Lung (tissue), 12 donors: ENCODE results near the gene SLC6A17. TPM values are rescaled to one million over a fixed set of nuclear protein-coding genes. Genes with fewer than 3 reads are reported as not detected.
A peak's percentile ranks its signal among the peaks of the same experiment; 100 is the strongest.

Source experiments
- ATAC-seq: fragments of 200-7000 bp; cut with Tn5 transposase; one replicate; pipeline ENCODE4 v1.9.1; 2020; ENCODE audit warnings: moderate number of reproducible peaks; ENCODE audit not compliant: insufficient read depth, low FRiP score
- DNase-seq, 3 donors: peaks; one replicate each; pipeline ENCODE4 v3.0.0-alpha.2; 2013 to 2017
- H3K27ac ChIP-seq, 2 donors: one replicate each; pipeline ENCODE4 v1.5.1; 2013; ENCODE audit warnings: mild to moderate bottlenecking in 2 of 2, moderate library complexity in 2 of 2, control low read depth in 1 of 2, inconsistent platforms in 1 of 2, low read depth in 1 of 2, low read length in 1 of 2
- H3K27me3 ChIP-seq, 3 donors: one replicate each; pipeline ENCODE4 v1.5.1; 2013; ENCODE audit warnings: low read length in 2 of 3; ENCODE audit not compliant: control insufficient read depth in 3 of 3, insufficient read depth in 3 of 3
- H3K36me3 ChIP-seq, 4 donors: one replicate each; pipeline ENCODE4 v1.5.1; 2013; ENCODE audit warnings: low read length in 4 of 4, mild to moderate bottlenecking in 1 of 4, moderate library complexity in 1 of 4; ENCODE audit not compliant: control insufficient read depth in 4 of 4, insufficient read depth in 4 of 4
- H3K4me1 ChIP-seq, 5 donors: one replicate each; pipeline ENCODE4 v1.5.1; 2013; ENCODE audit warnings: low read length in 5 of 5, mild to moderate bottlenecking in 2 of 5, moderate library complexity in 1 of 5; ENCODE audit not compliant: control insufficient read depth in 5 of 5, insufficient read depth in 5 of 5
- H3K4me3 ChIP-seq: one replicate; pipeline ENCODE4 v1.5.1; 2013; ENCODE audit warnings: mild to moderate bottlenecking, control low read depth, moderate library complexity
- H3K9ac ChIP-seq, 2 donors: one replicate each; pipeline ENCODE4 v1.5.1; 2013; ENCODE audit warnings: low read length in 2 of 2, control low read depth in 1 of 2; ENCODE audit not compliant: insufficient read depth in 1 of 2
- H3K9me3 ChIP-seq, 4 donors: one replicate each; pipeline ENCODE4 v1.5.1; 2013; ENCODE audit warnings: low read length in 3 of 4, mild to moderate bottlenecking in 1 of 4, moderate library complexity in 1 of 4; ENCODE audit not compliant: control insufficient read depth in 4 of 4, insufficient read depth in 3 of 4
- WGBS, 2 donors: extraction: QIAGEN DNeasy Blood & Tissue Kit; methylation state at CpG; one replicate each; pipeline ENCODE4 v1.1.7; 2013; 5-methylcytosine and 5-hydroxymethylcytosine counted together
- polyA plus RNA-seq, 2 donors: library from polyadenylated mRNA; stranded (reverse); fragments of 200-250 nt; gene quantifications; one replicate each; pipeline ENCODE4 v1.2.1, GENCODE V29; 2013
- total RNA-seq, 2 donors: library from RNA; depleted of rRNA in 1 of 2; stranded (reverse); fragments of >200 nt in 1 of 2; gene quantifications; one replicate each; pipeline ENCODE4 v1.2.1, GENCODE V29; 2014 to 2021
- TF ChIP-seq, protein P1 (sequence below): IDR thresholded peaks from 2 replicates; pipeline ENCODE4 v1.5.1; 2012; ENCODE audit warnings: mild to moderate bottlenecking; ENCODE audit errors: control extremely low read depth, extremely low read depth
- donor health status: control.
- donor health status: control.
- donor health status: Bipolar disorder and iron deficiency.
- donor health status: healthy.
- donor health status: DM: yes; HTN: yes; CAD: no.

SLC6A17 gene
- total and polyA plus RNA-seq, 4 donors: 0.02 to 0.09 (median 0.03) TPM

DNA sequence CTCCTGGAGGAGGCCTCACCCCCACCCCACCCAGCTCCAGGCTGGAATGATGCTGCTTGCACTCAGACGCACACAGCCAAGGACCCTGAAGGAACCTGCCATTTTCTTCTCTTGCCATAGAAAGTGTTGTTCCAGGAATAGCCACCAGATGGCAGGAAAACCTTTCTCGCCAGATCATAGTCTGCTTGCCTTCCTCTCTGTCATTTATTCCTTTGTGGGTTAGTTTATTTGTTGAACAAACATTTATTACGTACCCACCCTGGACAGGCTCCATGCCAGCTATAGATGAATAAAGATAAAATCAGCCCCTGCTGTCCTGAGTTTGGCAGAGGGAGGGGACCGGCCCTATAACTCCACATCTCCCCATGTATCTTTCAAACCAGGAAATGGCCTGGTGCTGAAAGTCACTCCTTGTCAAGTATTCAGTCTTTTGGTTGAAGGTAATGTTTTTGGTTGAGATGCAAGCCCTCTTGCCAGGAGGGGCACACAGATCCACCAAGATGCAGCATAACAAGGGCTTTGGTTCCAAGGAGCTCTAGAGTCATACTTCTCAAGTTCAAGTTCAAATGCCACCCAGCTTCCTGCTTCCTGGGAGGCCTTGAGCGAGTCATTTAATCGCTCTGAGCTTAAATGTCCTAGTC, 52.8 kb downstream of the SLC6A17 start:
- 36% methylated on average over 6 of the region's 6 CpGs for WGBS, 2 donors
- TF ChIP-seq, protein P1, sequence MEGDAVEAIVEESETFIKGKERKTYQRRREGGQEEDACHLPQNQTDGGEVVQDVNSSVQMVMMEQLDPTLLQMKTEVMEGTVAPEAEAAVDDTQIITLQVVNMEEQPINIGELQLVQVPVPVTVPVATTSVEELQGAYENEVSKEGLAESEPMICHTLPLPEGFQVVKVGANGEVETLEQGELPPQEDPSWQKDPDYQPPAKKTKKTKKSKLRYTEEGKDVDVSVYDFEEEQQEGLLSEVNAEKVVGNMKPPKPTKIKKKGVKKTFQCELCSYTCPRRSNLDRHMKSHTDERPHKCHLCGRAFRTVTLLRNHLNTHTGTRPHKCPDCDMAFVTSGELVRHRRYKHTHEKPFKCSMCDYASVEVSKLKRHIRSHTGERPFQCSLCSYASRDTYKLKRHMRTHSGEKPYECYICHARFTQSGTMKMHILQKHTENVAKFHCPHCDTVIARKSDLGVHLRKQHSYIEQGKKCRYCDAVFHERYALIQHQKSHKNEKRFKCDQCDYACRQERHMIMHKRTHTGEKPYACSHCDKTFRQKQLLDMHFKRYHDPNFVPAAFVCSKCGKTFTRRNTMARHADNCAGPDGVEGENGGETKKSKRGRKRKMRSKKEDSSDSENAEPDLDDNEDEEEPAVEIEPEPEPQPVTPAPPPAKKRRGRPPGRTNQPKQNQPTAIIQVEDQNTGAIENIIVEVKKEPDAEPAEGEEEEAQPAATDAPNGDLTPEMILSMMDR: peak; percentile 81
- DNase-seq (peak; percentile 70 to 78 (median 76)), ATAC-seq (peak; percentile 61)
- peaks cover 0 to 2% (median 0%) of the 10 kb centered on the region in 4 donors for H3K9me3 ChIP-seq
- no peak overlapping the region for H3K4me3 ChIP-seq
- H3K27ac ChIP-seq: peak overlapping the region in 1 of 2 donors; percentile 20
- no peaks in the 10 kb centered on the region for H3K4me1 ChIP-seq
- H3K27me3 ChIP-seq: peaks cover 0 to 3% (median 2%) of the 10 kb centered on the region in 3 donors
- no peaks in the 10 kb centered on the region for H3K36me3 ChIP-seq
- H3K9ac ChIP-seq: no peak overlapping the region

DNA sequence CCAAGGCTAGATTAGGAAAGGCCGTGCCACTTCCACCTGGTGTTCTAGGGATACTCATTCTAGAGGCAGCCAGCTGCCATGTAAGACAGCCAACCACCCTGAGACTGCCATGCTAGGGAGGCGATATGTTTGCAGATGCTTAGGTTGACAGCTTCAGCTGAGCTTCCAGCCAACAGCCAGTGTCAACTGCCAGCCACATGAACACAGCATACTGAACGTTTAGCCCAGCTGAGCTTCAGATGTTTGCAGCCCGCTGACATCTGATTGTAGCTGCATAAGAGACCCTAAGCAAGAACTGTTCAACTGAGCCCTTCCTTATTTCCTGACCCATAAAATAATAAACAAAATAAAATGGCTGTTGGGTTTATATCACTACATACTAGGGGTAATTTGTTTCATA, 54.9 kb downstream of the SLC6A17 start:
- TF ChIP-seq, protein P1: no peak
- H3K4me1 ChIP-seq: peaks cover 0 to 10% (median 0%) of the 10 kb centered on the region in 5 donors
- no peaks in the 10 kb centered on the region for H3K36me3 ChIP-seq
- H3K27me3 ChIP-seq: peaks cover 0 to 15% (median 8%) of the 10 kb centered on the region in 3 donors
- H3K9me3 ChIP-seq: no peaks in the 10 kb centered on the region
- ATAC-seq (no peak), DNase-seq (no peak)
- H3K27ac ChIP-seq: no peak overlapping the region
- no peak overlapping the region for H3K9ac ChIP-seq
- 84 to 88% methylated on average over 4 of the region's 4 CpGs for WGBS, 2 donors
- no peak overlapping the region for H3K4me3 ChIP-seq

DNA sequence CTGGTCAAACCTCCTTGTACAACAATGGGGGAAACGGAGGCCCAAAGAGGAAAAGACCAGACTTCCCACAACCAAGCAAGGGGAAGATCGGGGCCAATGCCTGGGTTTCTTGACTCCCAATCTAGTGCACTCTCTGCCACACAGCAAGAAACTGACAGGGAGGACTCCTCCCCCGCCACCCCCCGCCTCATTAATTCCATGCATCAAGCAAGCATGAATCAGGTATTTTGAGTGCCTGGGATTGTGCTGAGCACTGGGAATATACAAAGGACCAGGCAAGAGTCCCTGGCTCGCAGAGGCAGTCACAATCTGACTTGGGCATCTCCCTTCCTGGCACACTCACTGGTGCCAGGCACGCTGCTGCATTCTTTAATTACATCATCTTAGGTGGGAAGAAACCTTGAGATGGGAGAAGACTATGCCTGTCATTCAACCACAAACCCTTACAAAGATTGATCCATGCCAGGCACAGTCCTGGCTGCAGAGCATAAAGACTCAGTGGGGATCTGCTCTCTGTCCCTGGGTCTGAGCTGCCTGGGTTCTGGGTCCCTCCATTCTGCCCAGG, 55.4 kb downstream of the SLC6A17 start:
- ATAC-seq (no peak), DNase-seq (no peak)
- no peaks in the 10 kb centered on the region for H3K36me3 ChIP-seq
- no peak overlapping the region for H3K27ac ChIP-seq
- H3K27me3 ChIP-seq: peaks cover 0 to 15% (median 8%) of the 10 kb centered on the region in 3 donors
- H3K4me3 ChIP-seq: no peak overlapping the region
- no peak overlapping the region for H3K9ac ChIP-seq
- no peaks in the 10 kb centered on the region for H3K9me3 ChIP-seq
- 86 to 87% methylated on average over 6 of the region's 6 CpGs for WGBS, 2 donors
- TF ChIP-seq, protein P1: no peak
- peaks cover 0 to 10% (median 0%) of the 10 kb centered on the region in 5 donors for H3K4me1 ChIP-seq
